ENCODE results near the gene FAM167B. TPM values are rescaled to one million over a fixed set of nuclear protein-coding genes. Genes with fewer than 3 reads are reported as not detected.

Gene FAM167B
- total RNA-seq, 1 donor from 2014 or later: 3.8 TPM

DNA sequence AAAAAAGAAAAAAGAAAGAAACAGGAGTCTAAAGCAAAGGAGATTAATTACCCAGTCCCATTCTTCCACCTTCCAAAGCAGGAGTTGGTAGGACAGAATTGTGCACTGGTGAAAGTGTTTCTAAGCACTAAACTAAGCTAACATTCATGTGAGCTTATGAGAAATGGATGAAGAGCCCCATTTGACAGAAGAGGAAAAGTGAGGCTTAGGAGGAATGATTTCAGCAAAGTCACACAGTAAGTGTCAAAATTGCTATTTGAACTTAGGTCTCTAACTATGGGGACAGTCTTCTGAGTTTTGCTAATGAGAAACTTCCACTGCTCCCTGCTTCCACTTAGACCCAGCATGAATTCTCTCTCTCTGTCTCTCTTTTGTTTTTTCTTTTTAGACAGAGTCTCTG, 22.7 kb downstream of the FAM167B start:
- Mint-ChIP-seq H3K4me1 (ENCODE audit: low read depth) (peaks cover 9% of the 10 kb centered on the region), H3K4me3 (ENCODE audit: low read depth) (no peak overlapping the region), H3K9me3 (ENCODE audit: low read depth) (no peaks in the 10 kb centered on the region), H3K27me3 (peaks cover 3% of the 10 kb centered on the region), H3K27ac (no peak overlapping the region), H3K36me3 (ENCODE audit: insufficient read depth) (no peaks in the 10 kb centered on the region)
- no peak for DNase-seq (ENCODE audit: low spot score, unreplicated experiment)
- TF ChIP-seq, protein P1, sequence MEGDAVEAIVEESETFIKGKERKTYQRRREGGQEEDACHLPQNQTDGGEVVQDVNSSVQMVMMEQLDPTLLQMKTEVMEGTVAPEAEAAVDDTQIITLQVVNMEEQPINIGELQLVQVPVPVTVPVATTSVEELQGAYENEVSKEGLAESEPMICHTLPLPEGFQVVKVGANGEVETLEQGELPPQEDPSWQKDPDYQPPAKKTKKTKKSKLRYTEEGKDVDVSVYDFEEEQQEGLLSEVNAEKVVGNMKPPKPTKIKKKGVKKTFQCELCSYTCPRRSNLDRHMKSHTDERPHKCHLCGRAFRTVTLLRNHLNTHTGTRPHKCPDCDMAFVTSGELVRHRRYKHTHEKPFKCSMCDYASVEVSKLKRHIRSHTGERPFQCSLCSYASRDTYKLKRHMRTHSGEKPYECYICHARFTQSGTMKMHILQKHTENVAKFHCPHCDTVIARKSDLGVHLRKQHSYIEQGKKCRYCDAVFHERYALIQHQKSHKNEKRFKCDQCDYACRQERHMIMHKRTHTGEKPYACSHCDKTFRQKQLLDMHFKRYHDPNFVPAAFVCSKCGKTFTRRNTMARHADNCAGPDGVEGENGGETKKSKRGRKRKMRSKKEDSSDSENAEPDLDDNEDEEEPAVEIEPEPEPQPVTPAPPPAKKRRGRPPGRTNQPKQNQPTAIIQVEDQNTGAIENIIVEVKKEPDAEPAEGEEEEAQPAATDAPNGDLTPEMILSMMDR (IDR thresholded peaks at IDR 0.05; ENCODE audit: unreplicated experiment): no peak

GRCh38 chr1:32272557-32273390, 25.8 kb downstream of the FAM167B start:
- DNase-seq (ENCODE audit: low spot score, unreplicated experiment): no peak
- H3K4me3 Mint-ChIP-seq (ENCODE audit: low read depth): no peak overlapping the region
- H3K4me1 Mint-ChIP-seq (ENCODE audit: low read depth): peaks cover 9% of the 10 kb centered on the region
- peaks cover 9% of the 10 kb centered on the region for H3K27me3 Mint-ChIP-seq
- H3K36me3 Mint-ChIP-seq (ENCODE audit: insufficient read depth): no peaks in the 10 kb centered on the region
- no peaks in the 10 kb centered on the region for H3K9me3 Mint-ChIP-seq (ENCODE audit: low read depth)
- TF ChIP-seq, protein P1 (IDR thresholded peaks at IDR 0.05; ENCODE audit: unreplicated experiment): no peak
- no peak overlapping the region for H3K27ac Mint-ChIP-seq

DNA sequence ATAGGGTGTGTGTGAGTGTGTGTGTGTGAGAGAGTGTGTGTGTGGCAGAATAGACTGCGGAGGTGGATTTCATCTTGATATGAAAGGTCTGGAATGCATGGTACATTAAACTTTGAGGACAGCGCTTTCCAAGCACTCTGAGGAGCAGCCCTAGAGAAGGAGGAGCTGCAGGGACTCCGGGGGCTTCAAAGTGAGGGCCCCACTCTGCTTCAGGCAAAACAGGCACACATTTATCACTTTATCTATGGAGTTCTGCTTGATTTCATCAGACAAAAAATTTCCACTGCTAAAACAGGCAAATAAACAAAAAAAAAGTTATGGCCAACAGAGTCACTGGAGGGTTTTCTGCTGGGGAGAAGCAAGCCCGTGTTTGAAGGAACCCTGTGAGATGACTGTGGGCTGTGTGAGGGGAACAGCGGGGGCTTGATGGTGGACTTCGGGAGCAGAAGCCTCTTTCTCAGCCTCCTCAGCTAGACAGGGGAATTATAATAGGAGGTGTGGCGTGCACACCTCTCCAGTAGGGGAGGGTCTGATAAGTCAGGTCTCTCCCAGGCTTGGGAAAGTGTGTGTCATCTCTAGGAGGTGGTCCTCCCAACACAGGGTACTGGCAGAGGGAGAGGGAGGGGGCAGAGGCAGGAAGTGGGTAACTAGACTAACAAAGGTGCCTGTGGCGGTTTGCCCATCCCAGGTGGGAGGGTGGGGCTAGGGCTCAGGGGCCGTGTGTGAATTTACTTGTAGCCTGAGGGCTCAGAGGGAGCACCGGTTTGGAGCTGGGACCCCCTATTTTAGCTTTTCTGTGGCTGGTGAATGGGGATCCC, 26.6 kb downstream of the FAM167B start:
- DNase-seq (ENCODE audit: low spot score, unreplicated experiment): no peak
- Mint-ChIP-seq H3K27ac (no peak overlapping the region), H3K36me3 (ENCODE audit: insufficient read depth) (no peaks in the 10 kb centered on the region), H3K4me3 (ENCODE audit: low read depth) (no peak overlapping the region), H3K27me3 (peaks cover 9% of the 10 kb centered on the region), H3K4me1 (ENCODE audit: low read depth) (peaks cover 9% of the 10 kb centered on the region), H3K9me3 (ENCODE audit: low read depth) (no peaks in the 10 kb centered on the region)
- TF ChIP-seq, protein P1 (IDR thresholded peaks at IDR 0.05; ENCODE audit: unreplicated experiment): no peak

GRCh38 chr1:32274646-32275340, 27.8 kb downstream of the FAM167B start:
- no peak overlapping the region for H3K4me3 Mint-ChIP-seq (ENCODE audit: low read depth)
- no peak overlapping the region for H3K27ac Mint-ChIP-seq
- peaks cover 9% of the 10 kb centered on the region for H3K4me1 Mint-ChIP-seq (ENCODE audit: low read depth)
- TF ChIP-seq, protein P1 (IDR thresholded peaks at IDR 0.05; ENCODE audit: unreplicated experiment): no peak
- no peak for DNase-seq (ENCODE audit: low spot score, unreplicated experiment)
- H3K36me3 Mint-ChIP-seq (ENCODE audit: insufficient read depth): no peaks in the 10 kb centered on the region
- H3K27me3 Mint-ChIP-seq: peaks cover 9% of the 10 kb centered on the region
- H3K9me3 Mint-ChIP-seq (ENCODE audit: low read depth): no peaks in the 10 kb centered on the region

GRCh38 chr1:32275424-32275823, 28.4 kb downstream of the FAM167B start:
- no peaks in the 10 kb centered on the region for H3K9me3 Mint-ChIP-seq (ENCODE audit: low read depth)
- H3K27me3 Mint-ChIP-seq: peaks cover 9% of the 10 kb centered on the region
- DNase-seq (ENCODE audit: low spot score, unreplicated experiment): no peak
- peaks cover 9% of the 10 kb centered on the region for H3K4me1 Mint-ChIP-seq (ENCODE audit: low read depth)
- H3K27ac Mint-ChIP-seq: no peak overlapping the region
- H3K4me3 Mint-ChIP-seq (ENCODE audit: low read depth): no peak overlapping the region
- H3K36me3 Mint-ChIP-seq (ENCODE audit: insufficient read depth): no peaks in the 10 kb centered on the region
- TF ChIP-seq, protein P1 (IDR thresholded peaks at IDR 0.05; ENCODE audit: unreplicated experiment): no peak

All from progenitor cell of endocrine pancreas (in vitro differentiated cells).